NCI-H345 (cell line): ENCODE results near the gene ARFGEF3.

Experiments used
- DNase-seq: peaks from one replicate; lab custom pipeline; 2025; lab: John Stamatoyannopoulos, UW

ARFGEF3 gene

GRCh38 chr6:138308731-138309110 lies 147.0 kb downstream of the ARFGEF3 start:
- no peak for DNase-seq

- DNase-seq = no peak
Observed at GRCh38 chr6:138309695-138310094, 148.0 kb downstream of the ARFGEF3 start.

- DNase-seq = peak; percentile 77
Observed at GRCh38 chr6:138310294-138310693, 148.6 kb downstream of the ARFGEF3 start.

GRCh38 chr6:138310821-138311220 lies 149.1 kb downstream of the ARFGEF3 start:
- DNase-seq = peak; percentile 3

- no peak for DNase-seq
Observed at GRCh38 chr6:138311268-138311667, 149.5 kb downstream of the ARFGEF3 start.

- no peak for DNase-seq
Observed at GRCh38 chr6:138318741-138319375, 157.1 kb downstream of the ARFGEF3 start.

- no peak for DNase-seq
Observed at GRCh38 chr6:138321934-138322333, 160.2 kb downstream of the ARFGEF3 start.

- DNase-seq = no peak
Observed at GRCh38 chr6:138323821-138324220, 162.1 kb downstream of the ARFGEF3 start.

- DNase-seq = no peak
Observed at GRCh38 chr6:138328210-138328609, 166.5 kb downstream of the ARFGEF3 start.

GRCh38 chr6:138330763-138331162 lies 169.0 kb downstream of the ARFGEF3 start:
- no peak for DNase-seq

- no peak for DNase-seq
Observed at GRCh38 chr6:138331444-138331843, 169.7 kb downstream of the ARFGEF3 start.

GRCh38 chr6:138331984-138332383 lies 170.2 kb downstream of the ARFGEF3 start:
- DNase-seq = no peak

- no peak for DNase-seq
Observed at GRCh38 chr6:138334000-138334399, 172.3 kb downstream of the ARFGEF3 start.

- DNase-seq = no peak
Observed at GRCh38 chr6:138334963-138335362, 173.2 kb downstream of the ARFGEF3 start.

- no peak for DNase-seq
Observed at GRCh38 chr6:138336221-138336620, 174.5 kb downstream of the ARFGEF3 start.

GRCh38 chr6:138337076-138337475 lies 175.3 kb downstream of the ARFGEF3 start:
- DNase-seq = no peak

- DNase-seq = no peak
Observed at GRCh38 chr6:138339024-138339423, 177.3 kb downstream of the ARFGEF3 start.

- DNase-seq = no peak
Observed at GRCh38 chr6:138341176-138341575, 179.4 kb downstream of the ARFGEF3 start.

GRCh38 chr6:138343112-138343511 lies 181.4 kb downstream of the ARFGEF3 start:
- no peak for DNase-seq

GRCh38 chr6:138345565-138346285 lies 184.0 kb downstream of the ARFGEF3 start:
- no peak for DNase-seq

GRCh38 chr6:138346302-138347195 lies 184.8 kb downstream of the ARFGEF3 start:
- no peak for DNase-seq

GRCh38 chr6:138347864-138348263 lies 186.1 kb downstream of the ARFGEF3 start:
- no peak for DNase-seq

- DNase-seq = no peak
Observed at GRCh38 chr6:138349891-138350290, 188.2 kb downstream of the ARFGEF3 start.
